Liver (tissue), 9 donors: ENCODE results near the gene KCNMA1. TPM values are rescaled to one million over a fixed set of nuclear protein-coding genes. Genes with fewer than 3 reads are reported as not detected.

Source experiments
- DNase-seq: peaks from one replicate; pipeline ENCODE4 v3.0.0-alpha.2; 2017; ENCODE audit warnings: low spot score
- H3K27ac ChIP-seq, 2 donors: one replicate each; pipeline ENCODE4 v1.7.0; 2013; ENCODE audit warnings: inconsistent platforms in 2 of 2, low read length in 2 of 2, control low read depth in 1 of 2, low read depth in 1 of 2, mild to moderate bottlenecking in 1 of 2
- H3K27me3 ChIP-seq, 4 donors: one replicate each; pipeline versions ENCODE4 v1.6.1 to v1.7.0; 2013; ENCODE audit warnings: low read length in 3 of 4, inconsistent platforms in 1 of 4, mild to moderate bottlenecking in 1 of 4, moderate library complexity in 1 of 4; ENCODE audit not compliant: control insufficient read depth in 4 of 4, insufficient read depth in 4 of 4
- H3K36me3 ChIP-seq, 4 donors: one replicate each; pipeline versions ENCODE4 v1.6.1 to v1.7.0; 2013; ENCODE audit warnings: low read length in 3 of 4, mild to moderate bottlenecking in 3 of 4, low read depth in 1 of 4, moderate library complexity in 1 of 4; ENCODE audit not compliant: control insufficient read depth in 4 of 4, insufficient read depth in 3 of 4
- H3K4me1 ChIP-seq, 4 donors: one replicate each; pipeline versions ENCODE4 v1.6.1 to v1.7.0; 2013; ENCODE audit warnings: low read length in 3 of 4, mild to moderate bottlenecking in 3 of 4, moderate library complexity in 1 of 4; ENCODE audit not compliant: control insufficient read depth in 4 of 4, insufficient read depth in 4 of 4
- H3K4me3 ChIP-seq, 3 donors: one replicate each; pipeline versions ENCODE4 v1.6.1 to v1.7.0; 2013; ENCODE audit warnings: low read length in 3 of 3, control low read depth in 1 of 3, low read depth in 1 of 3, mild to moderate bottlenecking in 1 of 3
- H3K9ac ChIP-seq, 2 donors: one replicate each; pipeline ENCODE4 v1.7.0; 2013; ENCODE audit warnings: low read length in 2 of 2, mild to moderate bottlenecking in 2 of 2, moderate library complexity in 2 of 2, control low read depth in 1 of 2, low read depth in 1 of 2
- H3K9me3 ChIP-seq, 4 donors: one replicate each; pipeline versions ENCODE4 v1.6.1 to v1.7.0; 2013; ENCODE audit warnings: low read length in 3 of 4; ENCODE audit not compliant: control insufficient read depth in 4 of 4
- ATF3 ChIP-seq: IDR thresholded peaks from 2 replicates; pipeline ENCODE4 v1.6.1; 2016; ENCODE audit warnings: antibody characterized with exemption
- EGR1 ChIP-seq, 2 donors: IDR thresholded peaks; 2 replicates each; pipeline ENCODE4 v1.6.1; 2016 to 2018; ENCODE audit warnings: antibody characterized with exemption in 2 of 2, low read depth in 2 of 2
- FOXA1 ChIP-seq: IDR thresholded peaks from 2 replicates; pipeline ENCODE4 v1.6.1; 2016; ENCODE audit warnings: antibody characterized with exemption
- FOXA2 ChIP-seq: IDR thresholded peaks from 2 replicates; pipeline ENCODE4 v1.6.1; 2016; ENCODE audit warnings: antibody characterized with exemption
- GABPA ChIP-seq, 2 donors: IDR thresholded peaks in 1 of 2; conservative IDR thresholded peaks in 1 of 2; 2 replicates each; pipeline ENCODE4 v1.6.1; 2016; ENCODE audit warnings: antibody characterized with exemption in 2 of 2, mild to moderate bottlenecking in 1 of 2, moderate library complexity in 1 of 2
- HNF4A ChIP-seq, 2 donors: conservative IDR thresholded peaks; 2 replicates each; pipeline ENCODE4 v1.6.1; 2016; ENCODE audit warnings: antibody characterized with exemption in 2 of 2, mild to moderate bottlenecking in 2 of 2
- HNF4G ChIP-seq: IDR thresholded peaks from 2 replicates; pipeline ENCODE4 v1.6.1; 2016; ENCODE audit warnings: antibody characterized with exemption
- JUND ChIP-seq, 2 donors: IDR thresholded peaks; 2 replicates each; pipeline ENCODE4 v1.6.1; 2016; ENCODE audit warnings: antibody characterized with exemption in 2 of 2
- NR2F2 ChIP-seq: IDR thresholded peaks from 2 replicates; pipeline ENCODE4 v1.6.1; 2016; ENCODE audit warnings: antibody characterized with exemption
- RAD21 ChIP-seq, 2 donors: IDR thresholded peaks; 2 replicates each; pipeline ENCODE4 v1.6.1; 2016; ENCODE audit warnings: antibody characterized with exemption in 2 of 2, mild to moderate bottlenecking in 2 of 2
- REST ChIP-seq: IDR thresholded peaks from 2 replicates; pipeline ENCODE4 v1.6.1; 2016; ENCODE audit warnings: antibody characterized with exemption, mild to moderate bottlenecking
- RXRA ChIP-seq, 2 donors: IDR thresholded peaks; 2 replicates each; pipeline ENCODE4 v1.6.1; 2017 to 2018; ENCODE audit warnings: antibody characterized with exemption in 2 of 2, mild to moderate bottlenecking in 1 of 2
- SP1 ChIP-seq: IDR thresholded peaks from 2 replicates; pipeline ENCODE4 v1.6.1; 2018; ENCODE audit warnings: antibody characterized with exemption, mild to moderate bottlenecking
- TAF1 ChIP-seq: conservative IDR thresholded peaks from 2 replicates; pipeline ENCODE4 v1.6.1; 2016; ENCODE audit warnings: antibody characterized with exemption, mild to moderate bottlenecking
- YY1 ChIP-seq: IDR thresholded peaks from 2 replicates; pipeline ENCODE4 v1.6.1; 2016; ENCODE audit warnings: antibody characterized with exemption, mild to moderate bottlenecking
- ZBTB33 ChIP-seq: IDR thresholded peaks from 2 replicates; pipeline ENCODE4 v1.6.1; 2016; ENCODE audit warnings: antibody characterized with exemption
- WGBS: extraction: QIAGEN DNeasy Blood & Tissue Kit; methylation state at CpG from one replicate; pipeline ENCODE4 v1.1.7; 2013; 5-methylcytosine and 5-hydroxymethylcytosine counted together
- polyA plus RNA-seq, 2 donors: library from polyadenylated mRNA; stranded (reverse) in 1 of 2; unstranded in 1 of 2; fragments of 200-250 nt in 1 of 2; fragments of >200 nt in 1 of 2; fragmentation: Nextera tagmentation in 1 of 2; extraction: Ambion mirVana in 1 of 2; gene quantifications; one replicate each; pipeline versions ENCODE4 v1.2.1 to v1.2.3, GENCODE V29; 2013 to 2015
- total RNA-seq, 2 donors: library from RNA; depleted of rRNA; stranded (reverse); fragments of >200 nt; gene quantifications; one replicate each; pipeline ENCODE4 v1.2.3, GENCODE V29; 2014
- donor health status: healthy.
- donor health status: healthy.
- donor health status: healthy.
- donor health status: healthy.
- donor health status: healthy.

Gene KCNMA1
- total and polyA plus RNA-seq, 4 donors, result 2.5 to 9.7 (median 4.7) TPM

- DNase-seq, result no peak
- Histone ChIP-seq H3K4me1 (no peaks in the 10 kb centered on the region), H3K36me3 (no peaks in the 10 kb centered on the region), H3K27ac (no peak overlapping the region), H3K9ac (no peak overlapping the region), H3K27me3 (no peaks in the 10 kb centered on the region), H3K9me3 (no peaks in the 10 kb centered on the region), H3K4me3 (no peak overlapping the region)
- WGBS, result 88% methylated on average over 3 of the region's 3 CpGs
- TF ChIP-seq RXRA (IDR thresholded peaks at IDR 0.05) (no peak), YY1 (no peak), SP1 (no peak), HNF4A (conservative IDR thresholded peaks at IDR 0.05) (no peak), ATF3 (no peak), NR2F2 (no peak), EGR1 (IDR thresholded peaks at IDR 0.05; ENCODE audit: low read depth in 2 of 2) (no peak)
These were observed 660.6 kb downstream of the KCNMA1 start for GRCh38 chr10:76977046-76977445.

DNA sequence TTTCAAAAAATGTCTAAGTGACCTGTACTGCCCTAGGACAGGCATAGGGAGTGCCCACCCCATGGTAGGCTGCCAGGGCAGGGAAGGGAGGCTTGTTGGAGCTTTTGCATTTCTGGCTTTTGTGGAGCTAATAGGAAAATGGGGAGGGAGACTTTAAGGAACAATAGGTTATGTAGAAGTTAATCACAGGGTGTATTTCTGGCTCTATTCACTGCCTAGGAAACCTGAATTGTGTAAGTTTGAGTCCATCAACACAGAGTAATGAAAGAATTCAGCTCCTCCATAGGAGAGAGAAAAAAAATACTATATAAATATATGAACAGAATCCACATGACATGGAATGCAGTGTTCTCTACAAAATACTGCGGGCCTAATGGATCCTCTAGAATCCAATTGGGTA is 661.5 kb downstream of the KCNMA1 start:
- no peaks in the 10 kb centered on the region for H3K9me3 ChIP-seq
- WGBS, result 96% methylated on average over 1 of the region's 1 CpG
- no peak overlapping the region for H3K4me3 ChIP-seq
- no peaks in the 10 kb centered on the region for H3K4me1 ChIP-seq
- no peak for TF ChIP-seq RXRA (IDR thresholded peaks at IDR 0.05)
- no peak for DNase-seq
- H3K27me3 ChIP-seq, result no peaks in the 10 kb centered on the region
- H3K36me3 ChIP-seq, result no peaks in the 10 kb centered on the region
- no peak overlapping the region for H3K9ac ChIP-seq
- H3K27ac ChIP-seq, result no peak overlapping the region

GRCh38 chr10:76975126-76975525 is 662.5 kb downstream of the KCNMA1 start:
- Histone ChIP-seq H3K27ac (no peak overlapping the region), H3K4me3 (no peak overlapping the region), H3K9me3 (no peaks in the 10 kb centered on the region), H3K9ac (no peak overlapping the region), H3K4me1 (no peaks in the 10 kb centered on the region), H3K36me3 (no peaks in the 10 kb centered on the region), H3K27me3 (no peaks in the 10 kb centered on the region)
- TF ChIP-seq NR2F2 (no peak), FOXA2 (no peak)
- 81% methylated on average over 6 of the region's 6 CpGs for WGBS
- no peak for DNase-seq

DNA sequence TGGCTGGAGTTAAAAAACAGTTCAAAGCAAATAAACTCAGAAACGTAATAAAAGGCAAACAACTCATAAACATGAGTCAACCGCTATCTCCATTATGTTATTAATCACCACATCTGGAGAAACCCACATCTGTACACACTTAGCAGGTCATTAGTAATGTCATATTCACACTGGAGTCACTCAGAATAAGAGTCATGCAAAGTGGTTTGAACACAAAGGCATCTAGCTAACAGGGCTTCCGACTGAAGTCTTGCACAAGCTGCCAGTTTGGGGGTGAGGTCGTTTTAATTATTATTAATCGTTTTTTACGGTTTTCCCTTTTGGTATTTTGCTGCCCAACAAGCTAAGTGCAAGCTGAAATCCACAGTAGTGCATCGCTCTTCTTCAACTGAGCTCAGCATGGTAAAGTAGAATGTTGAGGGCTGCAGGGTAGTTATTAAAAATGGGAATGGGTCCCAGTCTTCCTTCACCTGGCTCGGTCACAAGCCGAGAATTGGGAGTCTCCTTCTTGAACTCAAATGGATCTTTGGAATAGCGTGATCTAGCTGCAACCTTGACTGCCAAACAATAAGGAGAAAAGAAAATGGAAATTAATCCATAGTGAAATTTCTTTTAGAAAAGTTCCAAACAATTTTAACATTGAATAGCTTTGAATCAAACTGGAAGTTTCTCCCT is 663.5 kb downstream of the KCNMA1 start:
- Histone ChIP-seq H3K27me3 (no peaks in the 10 kb centered on the region), H3K9me3 (no peaks in the 10 kb centered on the region), H3K36me3 (no peaks in the 10 kb centered on the region), H3K4me3 (no peak overlapping the region), H3K27ac (no peak overlapping the region), H3K9ac (no peak overlapping the region), H3K4me1 (no peaks in the 10 kb centered on the region)
- no peak for DNase-seq
- 77% methylated on average over 10 of the region's 10 CpGs for WGBS
- TF ChIP-seq TAF1, result no peak
- TF ChIP-seq ZBTB33, result no peak
- TF ChIP-seq FOXA1, result no peak
- no peak for TF ChIP-seq FOXA2
- no peak for TF ChIP-seq EGR1 (IDR thresholded peaks at IDR 0.05; ENCODE audit: low read depth in 2 of 2)
- no peak for TF ChIP-seq HNF4G
- no peak for TF ChIP-seq RAD21 (IDR thresholded peaks at IDR 0.05)
- TF ChIP-seq REST, result no peak
- TF ChIP-seq RXRA (IDR thresholded peaks at IDR 0.05), result no peak
- TF ChIP-seq SP1, result no peak
- no peak for TF ChIP-seq GABPA (IDR thresholded peaks at IDR 0.05 in 1 of 2, conservative IDR thresholded peaks at IDR 0.05 in 1 of 2)
- TF ChIP-seq YY1, result no peak
- TF ChIP-seq HNF4A (conservative IDR thresholded peaks at IDR 0.05), result no peak
- TF ChIP-seq NR2F2, result no peak
- TF ChIP-seq JUND (IDR thresholded peaks at IDR 0.05), result no peak
